Measurements from ENCODE around the gene CACNA2D2. TPM values are rescaled to one million over a fixed set of nuclear protein-coding genes. Genes with fewer than 3 reads are reported as not detected.

CACNA2D2 gene
- total RNA-seq (1 to 10 TPM; 2.7 to 3.2 TPM), polyA plus RNA-seq (1 to 10 TPM in 1 of 2 donors, under 1 TPM in 1; 0.75 to 1.7 TPM)
- long read RNA-seq, donor 1, partial matches to known transcripts = 0 of 1 reads
- long read RNA-seq, donor 1, other reads (novel, unspliced or antisense) = 1 of 1 reads
- long read RNA-seq, donor 2, partial matches to known transcripts = 1 of 6 reads
- long read RNA-seq, donor 2, other reads (novel, unspliced or antisense) = 5 of 6 reads

DNA sequence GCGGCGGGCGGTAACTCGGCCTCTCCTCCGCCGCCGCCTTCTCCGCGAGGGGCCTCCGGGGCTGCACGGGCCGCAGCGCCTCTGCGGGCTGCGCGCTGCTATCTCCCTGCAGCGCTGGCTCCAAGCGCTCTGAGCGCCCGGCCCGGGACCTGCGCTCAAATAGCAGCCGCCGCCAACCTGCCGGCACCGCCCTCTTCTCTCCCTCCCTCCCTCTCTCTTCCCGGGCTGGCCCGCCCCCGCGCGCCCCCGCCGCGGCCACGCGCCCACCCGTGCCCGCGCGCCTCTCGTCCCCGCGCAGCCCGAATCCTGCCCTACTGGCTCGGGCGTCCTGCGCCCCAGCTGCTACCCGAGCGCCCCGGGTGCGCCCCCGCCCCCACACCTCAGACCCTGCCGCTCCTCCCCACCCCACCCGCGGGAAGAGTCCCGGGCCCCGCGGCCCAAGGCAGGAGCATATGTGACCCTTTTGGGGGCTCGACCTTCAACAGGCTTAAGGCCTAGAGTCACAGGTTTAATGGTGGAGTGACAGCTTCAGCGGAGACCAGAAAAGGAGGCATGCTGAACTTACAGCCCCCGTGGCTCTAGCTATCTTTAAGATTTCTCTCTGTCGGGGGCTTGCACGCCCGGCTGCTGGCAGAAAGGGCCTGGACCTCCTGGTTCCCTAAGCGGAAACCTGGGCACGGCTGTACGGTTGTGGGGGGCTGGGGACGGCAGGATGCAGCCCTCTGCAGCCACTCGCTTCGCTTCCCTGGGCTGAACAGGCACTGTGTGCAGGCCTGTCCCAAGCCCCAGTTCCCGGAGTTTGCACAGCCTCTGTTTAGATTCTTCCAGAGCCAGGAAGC lies at the start of gene CACNA2D2:
Gene CACNA2D2 (minus strand): TSS at position 131 of the 839 bp plus-strand sequence. CDS start 211 bp downstream, outside the sequence.
- H3K27ac ChIP-seq (ENCODE audit: low read depth in 1 of 2, low read length in 2 of 2) = no peak within 1 kb of the TSS
- DNase-seq (peak; percentile 68 to 89), ATAC-seq (ENCODE audit: low FRiP score) (peak; percentile 76)
- intact Hi-C loops (cut with DNase I) = no loop called here
- no peaks in the 10 kb centered on the region for H3K36me3 ChIP-seq (ENCODE audit: control insufficient read depth in 1 of 2, insufficient read depth in 2 of 2, low read length in 1 of 2)
- peak within 1 kb of the TSS; percentile 24 to 58 for H3K4me3 ChIP-seq (ENCODE audit: low read length in 2 of 2)
- H3K27me3 ChIP-seq (ENCODE audit: control insufficient read depth in 1 of 2, insufficient read depth in 2 of 2, low read length in 1 of 2) = no peaks in the 10 kb centered on the region
- no peaks in the 10 kb centered on the region for H3K4me1 ChIP-seq (ENCODE audit: control insufficient read depth in 1 of 2, insufficient read depth in 2 of 2, low read length in 2 of 2)
- 11 to 19% methylated on average over 42 to 71 of the region's 71 CpGs for WGBS, 2 donors
- H3K9me3 ChIP-seq (ENCODE audit: control insufficient read depth, low read length) = no peaks in the 10 kb centered on the region

DNA sequence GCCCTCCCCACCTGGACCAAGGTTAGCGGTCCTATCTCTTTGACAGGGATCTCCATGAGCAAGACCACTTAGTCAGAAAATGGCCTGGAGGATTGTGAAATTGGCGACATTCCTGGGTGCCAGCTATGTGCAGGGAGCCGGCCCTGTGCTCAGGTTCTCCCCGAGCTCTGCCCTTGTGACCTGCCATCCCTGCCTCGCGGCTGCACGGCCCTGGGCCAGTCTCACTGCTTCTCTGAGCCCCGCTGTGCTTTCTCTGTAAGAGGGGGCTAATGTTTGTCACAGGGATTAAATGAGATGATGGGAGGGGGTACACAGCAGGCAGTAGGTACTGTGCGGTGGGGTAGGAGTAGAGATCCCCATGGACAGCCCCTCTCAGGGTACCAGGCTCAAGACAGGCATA lies 49.2 kb upstream of the CACNA2D2 start:
- WGBS, 2 donors = 81 to 88% methylated on average over 9 of the region's 9 CpGs
- Histone ChIP-seq H3K4me3 (ENCODE audit: low read length in 2 of 2) (no peak overlapping the region), H3K4me1 (ENCODE audit: control insufficient read depth in 1 of 2, insufficient read depth in 2 of 2, low read length in 2 of 2) (no peaks in the 10 kb centered on the region), H3K36me3 (ENCODE audit: control insufficient read depth in 1 of 2, insufficient read depth in 2 of 2, low read length in 1 of 2) (no peaks in the 10 kb centered on the region), H3K9me3 (ENCODE audit: control insufficient read depth, low read length) (no peaks in the 10 kb centered on the region), H3K27ac (ENCODE audit: low read depth in 1 of 2, low read length in 2 of 2) (no peak overlapping the region), H3K27me3 (ENCODE audit: control insufficient read depth in 1 of 2, insufficient read depth in 2 of 2, low read length in 1 of 2) (no peaks in the 10 kb centered on the region)
- intact Hi-C loops (cut with DNase I) = no loop called here
- ATAC-seq (ENCODE audit: low FRiP score) (no peak), DNase-seq (no peak)

DNA sequence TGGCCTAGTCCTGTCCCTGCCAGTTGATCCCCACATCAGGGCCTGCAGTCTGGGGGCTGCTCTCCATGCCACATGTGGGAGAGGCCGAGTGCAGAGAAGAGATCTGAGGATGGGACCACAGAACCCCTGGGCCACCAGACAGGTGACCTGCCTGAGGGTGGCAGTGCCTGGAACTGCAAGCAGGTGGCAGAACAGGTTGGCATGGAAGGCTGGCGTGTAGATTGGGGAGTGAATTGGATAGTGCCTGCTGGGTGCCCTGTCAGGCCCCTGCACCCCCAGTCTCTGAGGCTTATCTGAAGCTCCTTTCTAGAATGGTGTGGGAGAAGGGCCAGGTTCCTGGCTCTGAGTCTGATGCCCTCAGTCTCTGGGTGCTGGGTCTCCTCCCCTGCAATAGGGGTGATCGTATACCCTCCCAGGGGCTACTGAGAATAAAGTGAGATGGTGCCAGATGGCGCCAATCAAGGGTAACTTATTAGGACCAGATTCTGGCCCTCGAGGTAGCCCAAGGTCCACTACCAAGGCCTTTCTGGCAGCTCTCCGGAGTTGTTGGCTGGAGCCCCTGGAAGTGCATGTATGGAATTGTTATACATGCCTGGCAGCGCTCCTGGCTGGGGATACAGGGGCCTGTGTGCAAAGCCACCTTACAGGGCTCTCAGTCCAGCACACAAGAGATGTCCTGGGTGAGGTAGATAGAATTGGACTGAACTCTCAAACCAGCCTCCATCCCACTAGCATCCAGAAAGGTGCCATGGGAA lies 48.4 kb upstream of the CACNA2D2 start:
- ATAC-seq (ENCODE audit: low FRiP score) (no peak), DNase-seq (no peak)
- Histone ChIP-seq H3K4me3 (ENCODE audit: low read length in 2 of 2) (no peak overlapping the region), H3K9me3 (ENCODE audit: control insufficient read depth, low read length) (no peaks in the 10 kb centered on the region), H3K4me1 (ENCODE audit: control insufficient read depth in 1 of 2, insufficient read depth in 2 of 2, low read length in 2 of 2) (no peaks in the 10 kb centered on the region), H3K27ac (ENCODE audit: low read depth in 1 of 2, low read length in 2 of 2) (no peak overlapping the region), H3K36me3 (ENCODE audit: control insufficient read depth in 1 of 2, insufficient read depth in 2 of 2, low read length in 1 of 2) (no peaks in the 10 kb centered on the region), H3K27me3 (ENCODE audit: control insufficient read depth in 1 of 2, insufficient read depth in 2 of 2, low read length in 1 of 2) (no peaks in the 10 kb centered on the region)
- intact Hi-C loops (cut with DNase I) = no loop called here
- WGBS, 2 donors = 64 to 69% methylated on average over 7 of the region's 7 CpGs

DNA sequence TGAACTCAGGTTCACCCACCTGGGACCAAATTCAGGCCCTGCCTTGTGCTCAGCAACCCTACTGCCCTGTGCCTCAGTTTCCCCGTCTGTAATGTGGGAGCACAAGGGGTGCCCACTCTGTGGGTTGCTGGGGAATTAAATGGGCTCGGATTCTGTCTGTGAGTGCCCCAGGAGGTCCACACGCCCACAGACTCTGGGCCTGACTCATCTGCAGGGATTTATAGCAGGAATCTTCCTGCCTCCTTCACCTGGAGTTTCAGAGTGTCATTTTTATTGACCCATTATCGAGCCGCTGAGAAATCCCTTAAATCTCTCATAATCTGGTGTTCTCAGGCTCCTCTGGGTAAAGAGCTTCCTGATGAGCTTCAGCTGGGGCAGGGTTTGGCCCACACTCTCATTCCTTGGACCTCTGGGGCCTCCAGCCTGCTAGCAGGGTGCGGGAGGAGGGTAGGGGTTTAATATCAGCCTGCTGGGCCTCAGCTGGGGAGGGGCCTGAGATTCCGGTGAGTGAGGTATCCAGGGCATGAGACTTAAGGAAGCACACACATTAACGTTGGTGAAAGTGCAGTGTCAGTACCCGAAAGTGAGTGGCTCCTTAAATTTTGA lies 47.7 kb upstream of the CACNA2D2 start:
- 71 to 72% methylated on average over 9 of the region's 9 CpGs for WGBS, 2 donors
- no peaks in the 10 kb centered on the region for H3K36me3 ChIP-seq (ENCODE audit: control insufficient read depth in 1 of 2, insufficient read depth in 2 of 2, low read length in 1 of 2)
- intact Hi-C loops (cut with DNase I) = no loop called here
- no peak for ATAC-seq (ENCODE audit: low FRiP score)
- H3K4me1 ChIP-seq (ENCODE audit: control insufficient read depth in 1 of 2, insufficient read depth in 2 of 2, low read length in 2 of 2) = no peaks in the 10 kb centered on the region
- H3K9me3 ChIP-seq (ENCODE audit: control insufficient read depth, low read length) = no peaks in the 10 kb centered on the region
- H3K4me3 ChIP-seq (ENCODE audit: low read length in 2 of 2) = no peak overlapping the region
- H3K27me3 ChIP-seq (ENCODE audit: control insufficient read depth in 1 of 2, insufficient read depth in 2 of 2, low read length in 1 of 2) = no peaks in the 10 kb centered on the region
- DNase-seq = no peak
- H3K27ac ChIP-seq (ENCODE audit: low read depth in 1 of 2, low read length in 2 of 2) = no peak overlapping the region

DNA sequence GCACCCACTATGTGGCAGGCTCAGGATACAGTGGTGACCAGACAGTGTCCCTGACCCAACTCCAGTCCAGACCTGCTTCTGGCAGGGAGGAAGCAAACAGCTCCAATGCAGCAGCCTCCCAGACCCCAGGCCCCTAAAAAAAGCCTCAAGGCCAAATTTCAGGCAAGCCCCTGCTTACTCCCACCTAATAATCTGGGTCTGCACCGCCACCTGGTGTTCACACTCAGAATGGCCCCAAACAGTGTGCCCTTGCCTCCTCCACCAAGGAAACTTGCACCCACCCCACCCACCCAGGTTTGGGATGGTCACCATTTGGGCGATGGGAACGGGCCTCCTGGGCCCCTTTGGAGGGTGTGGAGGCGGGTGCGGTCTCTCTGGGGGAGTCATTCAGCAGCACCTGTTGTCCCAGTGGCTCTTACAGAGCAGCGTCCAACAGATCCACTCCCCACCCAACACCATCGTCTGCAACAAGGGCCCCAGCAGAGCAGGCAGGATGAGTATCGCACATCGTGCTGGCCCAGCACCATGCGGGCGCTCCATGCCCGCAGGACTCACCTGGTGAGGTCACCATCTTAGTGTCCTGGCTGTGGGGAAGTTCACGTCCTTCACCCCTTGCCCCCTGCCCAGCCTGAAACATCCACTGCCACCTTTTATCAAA lies 46.8 kb upstream of the CACNA2D2 start:
- DNase-seq (peak; percentile 63 to 85), ATAC-seq (ENCODE audit: low FRiP score) (no peak)
- no peak overlapping the region for H3K4me3 ChIP-seq (ENCODE audit: low read length in 2 of 2)
- H3K27me3 ChIP-seq (ENCODE audit: control insufficient read depth in 1 of 2, insufficient read depth in 2 of 2, low read length in 1 of 2) = no peaks in the 10 kb centered on the region
- no peaks in the 10 kb centered on the region for H3K4me1 ChIP-seq (ENCODE audit: control insufficient read depth in 1 of 2, insufficient read depth in 2 of 2, low read length in 2 of 2)
- H3K9me3 ChIP-seq (ENCODE audit: control insufficient read depth, low read length) = no peaks in the 10 kb centered on the region
- WGBS, 2 donors = 59 to 65% methylated on average over 13 of the region's 13 CpGs
- intact Hi-C loops (cut with DNase I) = no loop called here
- H3K36me3 ChIP-seq (ENCODE audit: control insufficient read depth in 1 of 2, insufficient read depth in 2 of 2, low read length in 1 of 2) = no peaks in the 10 kb centered on the region
- H3K27ac ChIP-seq (ENCODE audit: low read depth in 1 of 2, low read length in 2 of 2) = no peak overlapping the region

DNA sequence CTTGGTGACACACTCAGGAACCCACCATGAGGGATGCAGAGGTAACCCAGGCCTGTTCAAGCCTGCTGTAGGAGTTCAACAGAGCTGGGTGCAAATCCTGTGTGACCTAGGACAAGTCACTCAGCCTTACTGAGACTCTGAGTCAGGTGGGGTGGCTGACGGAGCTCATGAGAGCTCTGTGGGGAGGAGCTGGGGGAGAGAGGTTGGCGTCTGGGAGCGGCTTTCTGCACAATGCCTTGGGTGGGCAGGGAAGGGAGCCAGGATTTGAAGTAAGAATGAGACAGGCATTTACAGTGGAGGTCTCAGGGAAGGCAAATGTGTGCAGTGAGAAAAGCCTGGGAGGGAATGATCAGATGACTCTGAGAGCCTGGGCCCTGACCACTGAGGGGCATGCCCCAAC lies 45.8 kb upstream of the CACNA2D2 start:
- intact Hi-C loops (cut with DNase I) = no loop called here
- Histone ChIP-seq H3K36me3 (ENCODE audit: control insufficient read depth in 1 of 2, insufficient read depth in 2 of 2, low read length in 1 of 2) (no peaks in the 10 kb centered on the region), H3K4me1 (ENCODE audit: control insufficient read depth in 1 of 2, insufficient read depth in 2 of 2, low read length in 2 of 2) (no peaks in the 10 kb centered on the region), H3K27ac (ENCODE audit: low read depth in 1 of 2, low read length in 2 of 2) (no peak overlapping the region), H3K27me3 (ENCODE audit: control insufficient read depth in 1 of 2, insufficient read depth in 2 of 2, low read length in 1 of 2) (no peaks in the 10 kb centered on the region), H3K4me3 (ENCODE audit: low read length in 2 of 2) (no peak overlapping the region), H3K9me3 (ENCODE audit: control insufficient read depth, low read length) (no peaks in the 10 kb centered on the region)
- 90 to 93% methylated on average over 3 of the region's 3 CpGs for WGBS, 2 donors
- no peak for DNase-seq
- ATAC-seq (ENCODE audit: low FRiP score) = no peak

DNA sequence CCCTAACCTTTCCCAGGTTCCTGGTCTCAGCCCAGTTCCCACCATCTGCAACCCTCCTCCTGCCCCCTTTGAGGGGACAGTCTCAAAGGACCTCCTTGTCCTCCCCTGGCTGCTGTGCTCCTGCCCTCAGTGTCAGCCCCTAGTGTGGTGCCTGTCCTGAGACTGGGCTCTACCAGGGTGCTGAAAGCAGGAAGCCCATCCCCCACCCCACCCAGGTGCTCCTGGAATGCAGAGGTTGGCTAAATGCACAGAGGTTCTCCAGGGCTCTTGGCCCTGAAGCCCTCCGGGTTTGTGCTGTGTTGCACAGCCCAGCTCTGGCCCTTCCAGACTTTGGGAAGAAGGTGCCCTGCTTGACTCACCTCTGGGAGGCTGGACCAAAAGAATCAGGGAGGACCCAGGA lies 42.3 kb upstream of the CACNA2D2 start:
- DNase-seq = no peak
- Histone ChIP-seq H3K4me1 (ENCODE audit: control insufficient read depth in 1 of 2, insufficient read depth in 2 of 2, low read length in 2 of 2) (no peaks in the 10 kb centered on the region), H3K9me3 (ENCODE audit: control insufficient read depth, low read length) (no peaks in the 10 kb centered on the region), H3K27me3 (ENCODE audit: control insufficient read depth in 1 of 2, insufficient read depth in 2 of 2, low read length in 1 of 2) (no peaks in the 10 kb centered on the region), H3K27ac (ENCODE audit: low read depth in 1 of 2, low read length in 2 of 2) (no peak overlapping the region), H3K4me3 (ENCODE audit: low read length in 2 of 2) (no peak overlapping the region), H3K36me3 (ENCODE audit: control insufficient read depth in 1 of 2, insufficient read depth in 2 of 2, low read length in 1 of 2) (no peaks in the 10 kb centered on the region)
- ATAC-seq (ENCODE audit: low FRiP score) = no peak
- WGBS, 2 donors = 62 to 70% methylated on average over 1 of the region's 1 CpG
- intact Hi-C loops (cut with DNase I) = no loop called here
